Panc1 (cell line): ENCODE data around the gene CPOX. TPM values are rescaled to one million over a fixed set of nuclear protein-coding genes. Genes with fewer than 3 reads are reported as not detected.
"Not testable (repeated sequence)": the region's sequence is repeated elsewhere in the genome, so short reads cannot be mapped to it uniquely, and the experiment has no call there.

Source experiments
- ATAC-seq: fragments of 200-7000 bp; cut with Tn5 transposase; 2 replicates; pipeline ENCODE4 v1.9.1; 2020; ENCODE audit warnings: mild to moderate bottlenecking, moderate library complexity
- BruUV-seq: library from RNA; stranded (reverse); fragments of 400-500 nt; replicated peaks from 2 replicates; lab custom pipeline; 2021; lab: Mats Ljungman, UMichigan
- CTCF ChIA-PET: fragments of 300-600 bp; sonication (Branson Sonifier 250); formaldehyde crosslinking; loops from one replicate; lab custom pipeline; 2022; ENCODE audit warnings: antibody characterized with exemption; lab: Charles Lee
- POLR2A ChIA-PET: fragments of 300-600 bp; sonication (Branson Sonifier 250); formaldehyde crosslinking; loops from one replicate; lab custom pipeline; 2022; ENCODE audit warnings: antibody characterized with exemption; lab: Charles Lee
- DNase-seq: peaks from one replicate; pipeline ENCODE4 v3.0.0-alpha.2; 2010; ENCODE audit warnings: low read depth, low spot score
- H3K27ac ChIP-seq: 2 replicates; pipeline ENCODE4 v1.5.1; 2011; ENCODE audit warnings: mild to moderate bottlenecking, low read length, inconsistent platforms
- H3K27me3 ChIP-seq: fragments of 200-500 bp; sonication (Bioruptor generic); 2 replicates; pipeline ENCODE4 v1.6.0; 2014; ENCODE audit warnings: low read length, inconsistent platforms; ENCODE audit not compliant: control insufficient read depth, insufficient read depth
- H3K36me3 ChIP-seq: fragments of 200-500 bp; sonication (Bioruptor generic); 2 replicates; pipeline ENCODE4 v1.5.1; 2014; ENCODE audit warnings: inconsistent platforms, mild to moderate bottlenecking, low read length, moderate library complexity; ENCODE audit not compliant: control insufficient read depth, insufficient read depth
- H3K4me1 ChIP-seq: 2 replicates; pipeline ENCODE4 v1.5.1; 2011; ENCODE audit warnings: inconsistent platforms, mild to moderate bottlenecking, low read length, moderate library complexity; ENCODE audit not compliant: control insufficient read depth, insufficient read depth
- H3K4me3 ChIP-seq, 2 experiments: 2 replicates each; pipeline ENCODE4 v1.5.1; 2011 to 2012; ENCODE audit warnings: low read depth in 2 of 2, low read length in 2 of 2, mild to moderate bottlenecking in 2 of 2, inconsistent platforms in 1 of 2, moderate library complexity in 1 of 2
- H3K9me3 ChIP-seq: fragments of 200-500 bp; sonication (Bioruptor generic); 2 replicates; pipeline ENCODE4 v1.5.1; 2014; ENCODE audit warnings: low read depth, mild to moderate bottlenecking, inconsistent platforms, low read length, moderate library complexity; ENCODE audit not compliant: control insufficient read depth, insufficient read depth
- CTCF ChIP-seq: fragments of 450-650 bp; IDR thresholded peaks from 2 replicates; pipeline ENCODE4 v1.5.1; 2017; ENCODE audit warnings: mild to moderate bottlenecking
- POLR2AphosphoS5 ChIP-seq: IDR thresholded peaks from 2 replicates; pipeline ENCODE4 v1.6.1; 2012; ENCODE audit warnings: mild to moderate bottlenecking, low read depth, low read length, moderate library complexity
- REST ChIP-seq, 2 experiments: IDR thresholded peaks; 2 replicates each; pipeline ENCODE4 v1.6.1; 2011 to 2012; ENCODE audit warnings: low read depth in 2 of 2, control low read depth in 1 of 2, low read length in 1 of 2, mild to moderate bottlenecking in 1 of 2, moderate library complexity in 1 of 2; ENCODE audit not compliant: insufficient read depth in 1 of 2
- SIN3A ChIP-seq: IDR thresholded peaks from 2 replicates; pipeline ENCODE4 v1.6.1; 2012; ENCODE audit warnings: low read depth, mild to moderate bottlenecking, low read length, moderate library complexity, borderline replicate concordance; ENCODE audit not compliant: insufficient read depth
- TCF7L2 ChIP-seq: IDR thresholded peaks from 2 replicates; pipeline ENCODE4 v1.6.1; 2011; ENCODE audit warnings: mild to moderate bottlenecking, low read depth, low read length, inconsistent platforms
- in situ Hi-C: cut with HindIII; loops from 2 replicates; pipeline ENCODE4 v1.10.0; 2016; ENCODE audit warnings: low sequenced_read_pairs, low pct_unique_long_range_greater_than_20kb
- intact Hi-C: fragments of 100-400 bp; cut with micrococcal nuclease; formaldehyde crosslinking; loops from one replicate; pipeline ENCODE4 v1.10.0; 2022; ENCODE audit not compliant: unreplicated experiment
- total RNA-seq: library from RNA; stranded (reverse); gene quantifications from one replicate; pipeline ENCODE4 v1.2.1, GENCODE V29; 2021; ENCODE audit not compliant: unreplicated experiment

CPOX gene
- total RNA-seq, 1 experiment from 2014 or later, result 14.7 TPM

- intact Hi-C loops, POLR2A ChIA-PET, H3K9me3 ChIP-seq, H3K4me1 ChIP-seq, CTCF ChIA-PET, H3K27ac ChIP-seq, BruUV-seq, in situ Hi-C loops, DNase-seq, ATAC-seq, H3K4me3 ChIP-seq, H3K36me3 ChIP-seq: not testable (repeated sequence)
- H3K27me3 ChIP-seq, result peaks cover 10% of the 10 kb centered on the region; the same call in 1 of the 2 replicates
Observed at GRCh38 chr3:98559769-98560168, 33.6 kb downstream of the CPOX start.

- DNase-seq (no peak), ATAC-seq (no peak)
- H3K36me3 ChIP-seq, result no peaks in the 10 kb centered on the region
- H3K27ac ChIP-seq, result no peak overlapping the region
- POLR2A ChIA-PET, result no interaction called here
- no peak overlapping the region for H3K4me3 ChIP-seq
- H3K4me1 ChIP-seq, result no peaks in the 10 kb centered on the region
- H3K27me3 ChIP-seq, result peaks cover 11% of the 10 kb centered on the region; the same call in 1 of the 2 replicates
- no TSS peak for BruUV-seq
- TF ChIP-seq POLR2AphosphoS5, result no peak
- TF ChIP-seq CTCF, result no peak
- no peak for TF ChIP-seq SIN3A
- no peak for TF ChIP-seq REST (IDR thresholded peaks at IDR 0.05; ENCODE audit: insufficient read depth in 1 of 2, low read depth in 2 of 2, low read length in 1 of 2)
- no peak for TF ChIP-seq TCF7L2
- in situ Hi-C loops, result no loop called here
- no peaks in the 10 kb centered on the region for H3K9me3 ChIP-seq
- CTCF ChIA-PET, result no interaction called here
- intact Hi-C loops, result no loop called here
Observed at GRCh38 chr3:98558100-98558827, 35.1 kb downstream of the CPOX start.

- no peaks in the 10 kb centered on the region for H3K36me3 ChIP-seq
- POLR2A ChIA-PET, result no interaction called here
Observed at GRCh38 chr3:98557324-98558010, 35.9 kb downstream of the CPOX start.

More at GRCh38 chr3:98557324-98558010, 35.9 kb downstream of the CPOX start:
- no peak overlapping the region for H3K4me3 ChIP-seq
- H3K4me1 ChIP-seq, result no peaks in the 10 kb centered on the region
- in situ Hi-C loops, result no loop called here
- peaks cover 11% of the 10 kb centered on the region; the same call in 1 of the 2 replicates for H3K27me3 ChIP-seq
- CTCF ChIA-PET, result no interaction called here
- no peak overlapping the region for H3K27ac ChIP-seq
- DNase-seq (no peak), ATAC-seq (no peak)
- H3K9me3 ChIP-seq, result no peaks in the 10 kb centered on the region
- no TSS peak for BruUV-seq
- TF ChIP-seq CTCF (no peak), REST (IDR thresholded peaks at IDR 0.05; ENCODE audit: insufficient read depth in 1 of 2, low read depth in 2 of 2, low read length in 1 of 2) (no peak), POLR2AphosphoS5 (no peak), TCF7L2 (no peak), SIN3A (no peak)
- intact Hi-C loops, result no loop called here
